Measurements from ENCODE around the gene SUN2. TPM values are rescaled to one million over a fixed set of nuclear protein-coding genes. Genes with fewer than 3 reads are reported as not detected.

SUN2 gene
- total and polyA plus RNA-seq, 9 of the 15 experiments (the other 6 are each of a cell fraction or from before 2014, with no cell fraction given), result 0.11 to 42.6 (median 16.7) TPM

DNA sequence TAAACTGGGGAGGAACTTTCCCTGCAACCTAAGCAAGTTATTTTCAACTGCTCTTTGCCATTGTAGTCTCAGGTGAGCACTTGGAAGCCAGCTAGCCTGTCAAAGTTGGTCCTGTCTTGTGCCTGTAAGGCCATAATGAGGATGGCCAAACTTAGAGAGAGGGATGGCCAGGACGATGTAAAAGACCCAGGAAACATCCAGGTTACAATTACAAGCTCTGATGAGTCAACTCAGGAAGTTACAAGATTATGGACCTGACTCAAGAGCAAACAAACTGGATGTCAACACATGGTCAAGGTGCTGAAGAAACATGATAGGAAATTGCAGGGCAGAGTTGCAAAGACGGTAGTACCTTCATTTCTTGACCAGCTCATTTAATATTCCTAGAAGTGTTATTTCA lies 48.5 kb downstream of the SUN2 start:
- in situ Hi-C loops (cut with MboI), result no loop called here
- H3K4me2 ChIP-seq (ENCODE audit: insufficient read depth, low read length), result peak overlapping the region; percentile 91
- FAIRE-seq (peak; percentile 81), ATAC-seq (peak; percentile 3; the same call in 1 of the 3 replicates), DNase-seq (ENCODE audit: extremely low read depth in 1 of 4, low spot score in 3 of 4) (peak in 2 of 4 experiments; percentile 39 to 57)
- peaks cover 32% of the 10 kb centered on the region; the same call in 2 of the 3 replicates for H3K36me3 ChIP-seq (ENCODE audit: control insufficient read depth, insufficient read depth, low read length)
- intact Hi-C loops (cut with micrococcal nuclease), result no loop called here
- H4K20me1 ChIP-seq (replicated peaks; ENCODE audit: control insufficient read depth, insufficient read depth, low read length), result peaks cover 23% of the 10 kb centered on the region
- no peaks in the 10 kb centered on the region for H3K27me3 ChIP-seq (ENCODE audit: control insufficient read depth in 2 of 2, insufficient read depth in 2 of 2, low read length in 2 of 2)
- TSS peak; percentile 55 for BruUV-seq (replicated peaks)
- H3K9me3 ChIP-seq (replicated peaks; ENCODE audit: control insufficient read depth, insufficient read depth, low read depth, low read length), result no peaks in the 10 kb centered on the region
- H3K27ac ChIP-seq (ENCODE audit: extremely low read depth, low read depth, low read length), result peak overlapping the region; percentile 91
- peaks cover 27 to 40% of the 10 kb centered on the region in 2 experiments; a peak in 4 of 5 replicates for H3K4me1 ChIP-seq (replicated peaks in 1 of 2; ENCODE audit: control insufficient read depth in 2 of 2, insufficient read depth in 2 of 2, low read length in 2 of 2)
- 0% methylated on average over 2 of the region's 2 CpGs for WGBS (ENCODE audit: insufficient coverage, low coverage, missing lambda C conversion rate)
- POLR2A ChIA-PET, result interaction anchor here (0.6 to 2.7 kb wide), 12 partner anchors 9 to 408 kb away, joined by 3 to 9 read pairs (median 4); partner anchors contain the start of gene TOMM22
- peaks cover 66% of the 10 kb centered on the region for H3K79me2 ChIP-seq (ENCODE audit: control insufficient read depth, insufficient read depth, low read length)
- CTCF ChIA-PET (ENCODE audit: low intra/inter-chr PET ratio), result no interaction called here
- H2AFZ ChIP-seq (ENCODE audit: low read depth, low read length), result no peak overlapping the region
- H3K4me3 ChIP-seq, result peak overlapping the region; percentile 94
- H3K9me1 ChIP-seq (ENCODE audit: control insufficient read depth, insufficient read depth, low read length), result no peaks in the 10 kb centered on the region
- H3K9ac ChIP-seq (ENCODE audit: insufficient read depth in 1 of 2, low read depth in 2 of 2, low read length in 2 of 2), result peak overlapping the region; percentile 68 to 86; a peak in 3 of 4 replicates
- TF ChIP-seq, protein P1, sequence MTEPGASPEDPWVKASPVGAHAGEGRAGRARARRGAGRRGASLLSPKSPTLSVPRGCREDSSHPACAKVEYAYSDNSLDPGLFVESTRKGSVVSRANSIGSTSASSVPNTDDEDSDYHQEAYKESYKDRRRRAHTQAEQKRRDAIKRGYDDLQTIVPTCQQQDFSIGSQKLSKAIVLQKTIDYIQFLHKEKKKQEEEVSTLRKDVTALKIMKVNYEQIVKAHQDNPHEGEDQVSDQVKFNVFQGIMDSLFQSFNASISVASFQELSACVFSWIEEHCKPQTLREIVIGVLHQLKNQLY (CRISPR knock-in tag; conservative IDR thresholded peaks at IDR 0.05), result no peak
- TF ChIP-seq ZNF785 (CRISPR knock-in tag; IDR thresholded peaks at IDR 0.05) (no peak), L3MBTL2 (IDR thresholded peaks at IDR 0.05) (no peak), MBD2 (IDR thresholded peaks at IDR 0.05; ENCODE audit: borderline replicate concordance, low read depth) (no peak), BRD4 (IDR thresholded peaks at IDR 0.05) (no peak), ZNF3 (CRISPR knock-in tag; IDR thresholded peaks at IDR 0.05) (no peak), ZNF398 (CRISPR knock-in tag; IDR thresholded peaks at IDR 0.05) (no peak), PATZ1 (CRISPR knock-in tag; IDR thresholded peaks at IDR 0.05; ENCODE audit: borderline replicate concordance) (no peak), CEBPG (CRISPR knock-in tag; IDR thresholded peaks at IDR 0.05) (0 out of 2 replicates have a peak, but pooled peaks have one; percentile 13), CEBPG (tag; conservative IDR thresholded peaks at IDR 0.05 in 1 of 2, IDR thresholded peaks at IDR 0.05 in 1 of 2) (peak in 1 of 2 experiments; percentile 54; a peak in 1 of 4 replicates), BMI1 (IDR thresholded peaks at IDR 0.05; ENCODE audit: low read length) (no peak), ZEB2 (IDR thresholded peaks at IDR 0.05) (peak; percentile 76; the same call in 1 of the 2 replicates)
- TF ChIP-seq, protein P2, sequence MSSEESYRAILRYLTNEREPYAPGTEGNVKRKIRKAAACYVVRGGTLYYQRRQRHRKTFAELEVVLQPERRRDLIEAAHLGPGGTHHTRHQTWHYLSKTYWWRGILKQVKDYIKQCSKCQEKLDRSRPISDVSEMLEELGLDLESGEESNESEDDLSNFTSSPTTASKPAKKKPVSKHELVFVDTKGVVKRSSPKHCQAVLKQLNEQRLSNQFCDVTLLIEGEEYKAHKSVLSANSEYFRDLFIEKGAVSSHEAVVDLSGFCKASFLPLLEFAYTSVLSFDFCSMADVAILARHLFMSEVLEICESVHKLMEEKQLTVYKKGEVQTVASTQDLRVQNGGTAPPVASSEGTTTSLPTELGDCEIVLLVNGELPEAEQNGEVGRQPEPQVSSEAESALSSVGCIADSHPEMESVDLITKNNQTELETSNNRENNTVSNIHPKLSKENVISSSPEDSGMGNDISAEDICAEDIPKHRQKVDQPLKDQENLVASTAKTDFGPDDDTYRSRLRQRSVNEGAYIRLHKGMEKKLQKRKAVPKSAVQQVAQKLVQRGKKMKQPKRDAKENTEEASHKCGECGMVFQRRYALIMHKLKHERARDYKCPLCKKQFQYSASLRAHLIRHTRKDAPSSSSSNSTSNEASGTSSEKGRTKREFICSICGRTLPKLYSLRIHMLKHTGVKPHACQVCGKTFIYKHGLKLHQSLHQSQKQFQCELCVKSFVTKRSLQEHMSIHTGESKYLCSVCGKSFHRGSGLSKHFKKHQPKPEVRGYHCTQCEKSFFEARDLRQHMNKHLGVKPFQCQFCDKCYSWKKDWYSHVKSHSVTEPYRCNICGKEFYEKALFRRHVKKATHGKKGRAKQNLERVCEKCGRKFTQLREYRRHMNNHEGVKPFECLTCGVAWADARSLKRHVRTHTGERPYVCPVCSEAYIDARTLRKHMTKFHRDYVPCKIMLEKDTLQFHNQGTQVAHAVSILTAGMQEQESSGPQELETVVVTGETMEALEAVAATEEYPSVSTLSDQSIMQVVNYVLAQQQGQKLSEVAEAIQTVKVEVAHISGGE (CRISPR knock-in tag; IDR thresholded peaks at IDR 0.05), result no peak
